Mammary epithelial cell (primary cell): ENCODE results near the gene KIF26B.

ENCODE experiments used
- CTCF ChIP-seq, 2 donors: IDR thresholded peaks in 1 of 2; conservative IDR thresholded peaks in 1 of 2; 2 replicates each; pipeline ENCODE4 v1.5.1; 2011 to 2012; ENCODE audit warnings: inconsistent platforms in 2 of 2, low read length in 2 of 2, mild to moderate bottlenecking in 2 of 2, control low read depth in 1 of 2, low read depth in 1 of 2; ENCODE audit not compliant: insufficient read depth in 1 of 2; ENCODE audit errors: extremely low read depth in 1 of 2
- EZH2 ChIP-seq: IDR thresholded peaks from 2 replicates; pipeline ENCODE4 v1.6.1; 2012; ENCODE audit warnings: low read length, inconsistent platforms, borderline replicate concordance

- TF ChIP-seq CTCF (conservative IDR thresholded peaks at IDR 0.05 in 1 of 2, IDR thresholded peaks at IDR 0.05 in 1 of 2; ENCODE audit: extremely low read depth in 1 of 2, insufficient read depth in 1 of 2, low read depth in 1 of 2, low read length in 2 of 2) (no peak), EZH2 (no peak)
These were observed 401.3 kb downstream of the KIF26B start for GRCh38 chr1:245556057-245556456.
